Measurements from ENCODE around the gene GPR149.

The GPR149 gene

GRCh38 chr3:154304936-154305335 is 125.1 kb downstream of the GPR149 start:
- Histone ChIP-seq H3K36me3 (peaks cover 79% of the 10 kb centered on the region), H3K27ac (no peak overlapping the region), H3K9me3 (no peaks in the 10 kb centered on the region), H3K27me3 (no peaks in the 10 kb centered on the region), H3K4me3 (ENCODE audit: low read depth in 1 of 2, low read length in 1 of 2) (no peak overlapping the region), H3K4me1 (ENCODE audit: control insufficient read depth in 1 of 2, insufficient read depth in 1 of 2, low read depth in 1 of 2, low read length in 1 of 2) (no peaks in the 10 kb centered on the region)
- TF ChIP-seq CTCF (IDR thresholded peaks at IDR 0.05): no peak

- Histone ChIP-seq H3K4me3 (ENCODE audit: low read depth in 1 of 2, low read length in 1 of 2) (no peak overlapping the region), H3K27me3 (no peaks in the 10 kb centered on the region), H3K4me1 (ENCODE audit: control insufficient read depth in 1 of 2, insufficient read depth in 1 of 2, low read depth in 1 of 2, low read length in 1 of 2) (no peaks in the 10 kb centered on the region), H3K36me3 (peaks cover 85% of the 10 kb centered on the region), H3K27ac (no peak overlapping the region), H3K9me3 (no peaks in the 10 kb centered on the region)
- TF ChIP-seq CTCF (IDR thresholded peaks at IDR 0.05): no peak
Observed at GRCh38 chr3:154304116-154304786, 125.7 kb downstream of the GPR149 start.

DNA sequence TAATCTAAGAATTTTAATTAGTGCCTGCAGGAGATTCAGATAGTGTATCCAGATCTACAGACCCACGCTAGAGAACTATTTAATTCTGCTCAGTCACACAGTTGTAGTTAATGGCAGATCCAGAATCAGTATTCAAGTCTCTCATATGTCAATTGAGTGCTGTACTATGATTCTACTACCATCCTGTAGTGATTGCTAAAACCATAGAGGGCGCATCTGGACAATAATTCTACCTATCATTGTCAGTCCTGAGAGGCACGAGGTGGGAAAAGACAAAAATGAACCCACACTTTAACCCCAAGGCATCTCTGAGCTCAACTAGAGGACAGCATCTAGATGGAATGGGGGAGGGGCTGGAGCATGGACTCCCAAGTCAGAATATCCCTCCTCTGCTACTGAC is 128.4 kb downstream of the GPR149 start:
- no peak overlapping the region for H3K27ac ChIP-seq
- H3K36me3 ChIP-seq: peaks cover 97% of the 10 kb centered on the region
- no peak overlapping the region for H3K4me3 ChIP-seq (ENCODE audit: low read depth in 1 of 2, low read length in 1 of 2)
- no peaks in the 10 kb centered on the region for H3K9me3 ChIP-seq
- no peaks in the 10 kb centered on the region for H3K27me3 ChIP-seq
- no peaks in the 10 kb centered on the region for H3K4me1 ChIP-seq (ENCODE audit: control insufficient read depth in 1 of 2, insufficient read depth in 1 of 2, low read depth in 1 of 2, low read length in 1 of 2)
- no peak for TF ChIP-seq CTCF (IDR thresholded peaks at IDR 0.05)

GRCh38 chr3:154294016-154294415 is 136.0 kb downstream of the GPR149 start:
- no peak for TF ChIP-seq CTCF (IDR thresholded peaks at IDR 0.05)
- Histone ChIP-seq H3K9me3 (no peaks in the 10 kb centered on the region), H3K4me3 (ENCODE audit: low read depth in 1 of 2, low read length in 1 of 2) (no peak overlapping the region), H3K4me1 (ENCODE audit: control insufficient read depth in 1 of 2, insufficient read depth in 1 of 2, low read depth in 1 of 2, low read length in 1 of 2) (no peaks in the 10 kb centered on the region), H3K27me3 (no peaks in the 10 kb centered on the region), H3K27ac (no peak overlapping the region), H3K36me3 (peaks cover 89% of the 10 kb centered on the region)

DNA sequence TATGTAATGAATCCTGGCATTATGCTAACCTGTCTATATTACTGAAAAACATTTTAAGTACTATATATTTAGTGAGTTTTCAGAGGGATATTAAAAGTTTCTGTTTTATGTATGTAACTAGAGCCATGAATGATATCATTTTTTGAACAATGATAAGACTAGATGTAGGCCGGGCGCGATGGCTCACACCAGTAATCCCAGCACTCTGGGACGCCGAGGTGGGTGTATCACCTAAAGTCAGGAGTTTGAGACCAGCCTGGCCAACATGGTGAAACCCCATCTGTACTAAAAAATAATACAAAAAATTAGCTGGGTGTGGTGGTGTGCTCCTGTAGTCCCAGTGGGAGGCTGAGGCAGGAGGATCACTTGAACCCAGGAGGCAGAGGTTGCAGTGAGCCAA is 139.8 kb downstream of the GPR149 start:
- Histone ChIP-seq H3K27me3 (no peaks in the 10 kb centered on the region), H3K4me3 (ENCODE audit: low read depth in 1 of 2, low read length in 1 of 2) (no peak overlapping the region), H3K4me1 (ENCODE audit: control insufficient read depth in 1 of 2, insufficient read depth in 1 of 2, low read depth in 1 of 2, low read length in 1 of 2) (no peaks in the 10 kb centered on the region), H3K36me3 (peaks cover 77% of the 10 kb centered on the region), H3K9me3 (no peaks in the 10 kb centered on the region), H3K27ac (no peak overlapping the region)
- no peak for TF ChIP-seq CTCF (IDR thresholded peaks at IDR 0.05)
